Measurements from ENCODE around the gene GAR1.
"Not testable (repeated sequence)": the region's sequence is repeated elsewhere in the genome, so short reads cannot be mapped to it uniquely, and the experiment has no call there.

Gene GAR1

DNA sequence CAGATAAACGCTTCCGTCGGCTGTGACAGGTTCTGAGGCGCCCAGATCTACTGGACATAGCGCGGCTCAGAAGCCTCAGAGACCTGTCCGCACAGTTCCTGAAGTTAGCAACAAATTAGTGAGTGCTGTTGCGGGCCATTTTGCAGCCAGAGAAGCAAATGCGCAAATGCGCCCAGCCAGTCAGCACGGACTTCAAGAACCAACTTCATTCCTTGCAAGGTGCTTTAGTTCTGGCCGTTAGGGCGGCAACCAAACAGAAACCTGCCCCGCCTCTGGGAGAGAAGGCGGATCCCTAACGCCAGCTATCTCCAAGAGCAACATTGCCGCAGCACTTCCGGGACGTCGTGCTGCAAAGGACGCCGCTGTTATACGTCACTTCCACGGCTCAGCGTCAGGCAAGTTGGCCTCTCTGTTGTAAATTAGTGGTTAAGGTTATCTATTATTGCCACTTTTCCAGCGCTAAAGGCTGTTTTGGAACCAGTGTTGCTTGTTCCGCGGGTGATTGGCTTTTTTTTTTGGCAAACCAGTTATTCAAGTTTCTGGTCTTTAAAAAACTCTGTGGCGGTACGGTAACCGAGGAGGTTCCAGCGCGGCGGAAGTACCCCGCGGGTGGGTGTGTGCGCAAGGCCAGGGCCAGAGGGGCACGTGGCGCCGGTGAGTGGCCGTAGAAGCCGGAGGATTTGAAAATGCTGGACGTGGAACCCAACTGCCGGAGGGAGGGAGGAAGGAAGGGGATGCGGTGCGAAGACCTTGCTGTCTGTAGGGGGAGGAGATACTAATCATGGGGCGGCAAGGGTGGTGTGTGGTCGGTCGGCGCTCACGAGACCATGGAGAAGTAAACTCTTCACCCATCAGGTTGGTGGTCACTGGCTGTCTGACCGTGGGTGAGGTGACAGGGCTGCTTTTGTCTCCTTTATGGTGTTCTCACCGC lies at the start of gene GAR1:
GAR1 (plus strand) TSS at position 612 of the 931 bp plus-strand sequence. CDS start 403 bp downstream, outside the sequence.
- peak; percentile 76 for DNase-seq (ENCODE audit: low read depth)

DNA sequence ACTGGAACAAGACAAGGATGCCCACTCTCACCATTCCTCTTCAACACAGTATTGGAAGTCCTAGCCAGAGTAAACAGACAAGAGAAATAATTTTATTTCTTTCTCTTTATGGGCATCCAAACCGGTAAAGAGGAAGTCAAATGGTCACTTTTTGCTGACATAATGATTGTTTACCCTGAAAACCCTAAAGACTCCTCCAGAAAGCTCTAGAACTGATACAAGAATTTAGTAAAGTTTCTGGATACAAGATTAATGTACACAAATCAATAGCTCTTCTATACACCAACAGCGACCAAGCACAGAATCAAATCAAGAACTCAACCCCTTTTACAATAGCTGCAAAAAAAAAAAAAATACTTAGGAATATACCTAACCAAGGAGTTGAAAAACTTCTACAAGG lies 33.5 kb upstream of the GAR1 start:
- not testable (repeated sequence) for DNase-seq (ENCODE audit: low read depth)

DNA sequence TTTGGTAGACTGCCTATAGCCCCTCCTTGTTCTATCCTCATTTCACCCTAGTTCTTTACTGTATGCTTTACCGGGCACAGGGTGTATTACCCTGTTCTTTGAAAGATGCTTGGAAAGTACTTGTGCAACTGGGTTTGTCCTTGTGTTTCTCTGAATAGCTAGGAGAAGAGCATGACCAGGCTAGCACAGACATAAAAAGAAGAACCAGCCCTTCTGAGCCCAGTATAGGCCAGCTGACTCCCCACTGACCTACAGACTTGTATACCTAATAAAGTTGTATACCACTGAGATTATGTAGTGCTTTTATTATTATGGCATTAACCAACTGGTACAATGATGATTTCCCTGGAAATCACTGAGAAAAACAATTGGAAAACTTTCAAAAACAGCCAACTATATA lies 28.7 kb upstream of the GAR1 start:
- no peak for DNase-seq (ENCODE audit: low read depth)

DNA sequence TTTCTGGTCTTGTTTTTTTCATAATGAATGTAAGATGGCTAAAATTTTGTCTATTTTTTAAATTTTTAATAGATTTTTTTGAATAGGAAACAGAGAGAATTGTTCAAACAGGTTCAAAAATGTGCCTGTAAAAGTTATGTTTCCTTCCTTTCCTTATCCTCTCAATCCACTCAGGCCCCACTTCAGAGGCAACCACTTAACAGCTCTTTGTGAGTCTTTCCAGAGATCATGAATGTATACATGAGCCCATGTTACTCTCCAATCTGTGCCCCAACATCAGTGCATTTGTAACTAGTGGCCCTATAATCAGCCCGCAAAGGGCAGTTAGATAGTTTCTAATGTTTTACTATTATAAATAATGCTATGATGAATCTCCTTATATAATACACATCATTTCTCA lies 27.8 kb upstream of the GAR1 start:
- DNase-seq (ENCODE audit: low read depth), result no peak

DNA sequence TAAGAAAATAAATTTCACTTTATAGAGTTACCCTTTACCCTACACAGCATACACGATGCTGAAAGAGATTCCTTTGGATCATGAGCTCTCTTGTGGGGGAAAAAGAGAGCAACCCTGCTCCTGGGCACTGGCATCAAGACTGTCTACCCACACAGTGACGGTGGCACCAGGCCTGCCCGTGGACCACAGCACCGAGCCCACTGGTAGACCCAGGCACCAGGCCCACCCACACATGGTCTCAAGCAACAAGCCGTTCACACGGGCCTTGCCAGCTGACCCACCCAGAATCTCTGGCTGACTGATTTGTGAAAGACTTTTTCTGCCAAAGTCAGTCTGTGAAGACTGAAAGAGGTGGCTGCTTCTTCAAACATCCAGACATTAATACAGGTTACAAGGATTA lies 20.5 kb upstream of the GAR1 start:
- no peak for DNase-seq (ENCODE audit: low read depth)

DNA sequence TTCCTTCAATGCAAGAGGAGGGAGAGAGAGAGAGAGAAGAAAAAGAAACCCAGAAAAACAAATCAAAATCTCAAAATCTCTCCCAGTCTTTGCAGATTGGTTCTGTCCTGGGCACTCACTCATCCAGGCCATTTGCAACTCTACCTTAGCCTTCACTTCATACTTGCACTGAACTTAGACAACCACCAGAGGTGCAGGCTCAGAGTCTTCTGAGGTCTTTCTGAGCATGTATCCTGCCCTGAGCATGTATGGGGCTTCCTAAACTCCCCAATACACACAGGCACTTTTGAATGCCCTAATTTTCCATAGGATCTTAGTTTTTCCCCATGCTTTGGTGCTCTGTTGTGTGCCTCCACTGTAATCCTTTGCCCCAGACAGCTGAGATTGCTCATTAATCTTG lies 16.7 kb upstream of the GAR1 start:
- DNase-seq (ENCODE audit: low read depth), result no peak

DNA sequence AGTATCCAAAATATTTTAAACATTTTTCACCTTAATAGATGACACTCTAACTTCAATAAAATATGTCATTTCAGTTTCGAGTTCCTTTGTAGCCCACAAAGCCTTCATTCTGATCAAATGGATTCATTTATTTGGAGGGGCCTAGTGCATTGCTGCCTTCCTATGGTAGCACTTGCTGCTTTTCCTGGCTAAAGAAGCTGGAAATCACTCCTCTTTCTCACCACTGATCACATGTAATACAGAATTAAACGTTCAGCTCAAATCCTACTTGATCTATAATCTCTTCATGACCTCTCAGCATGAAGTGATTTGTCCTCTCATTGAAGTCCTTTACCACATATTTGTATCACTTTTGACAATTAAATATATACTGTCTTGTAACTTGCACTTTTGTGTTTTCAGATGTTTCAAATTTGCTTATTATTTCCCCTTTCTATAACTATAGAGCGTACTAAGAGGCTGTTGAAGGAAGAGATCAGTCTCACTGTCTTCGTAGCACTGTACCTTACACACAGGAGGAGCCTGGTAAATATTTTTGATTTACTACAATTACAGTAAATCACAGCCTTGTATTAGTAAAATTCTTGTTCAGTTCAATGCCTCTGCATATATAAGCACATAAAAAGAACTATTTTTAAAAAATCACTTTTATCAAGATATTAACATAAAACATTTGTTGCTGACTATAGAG lies 14.3 kb upstream of the GAR1 start:
- no peak for DNase-seq (ENCODE audit: low read depth)

DNA sequence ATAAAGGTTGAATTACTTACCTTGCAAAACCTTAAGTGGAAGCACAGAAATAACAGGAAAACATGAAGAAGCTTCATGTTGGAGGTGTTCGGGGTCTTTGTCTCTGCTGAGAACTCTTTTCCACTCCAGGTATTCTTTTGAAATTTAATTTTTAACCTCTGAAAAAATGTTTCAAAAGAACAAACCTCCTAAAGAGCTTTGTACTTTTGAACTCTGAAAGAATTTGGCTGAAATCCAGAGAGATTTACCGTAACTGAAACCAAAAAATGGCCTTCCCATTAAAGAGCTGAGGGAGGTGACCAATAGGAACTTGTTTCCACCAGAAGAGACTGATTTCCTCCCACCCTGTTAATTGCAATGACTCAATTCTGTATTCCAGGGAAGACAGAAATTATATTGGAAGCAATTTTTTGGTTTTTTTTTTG lies 13.7 kb upstream of the GAR1 start, which contains the start of gene CFI:
CFI (minus strand) TSS at position 105 of the 425 bp plus-strand sequence; CDS start at position 77, 28 bp downstream.
- no peak for DNase-seq (ENCODE audit: low read depth)

DNA sequence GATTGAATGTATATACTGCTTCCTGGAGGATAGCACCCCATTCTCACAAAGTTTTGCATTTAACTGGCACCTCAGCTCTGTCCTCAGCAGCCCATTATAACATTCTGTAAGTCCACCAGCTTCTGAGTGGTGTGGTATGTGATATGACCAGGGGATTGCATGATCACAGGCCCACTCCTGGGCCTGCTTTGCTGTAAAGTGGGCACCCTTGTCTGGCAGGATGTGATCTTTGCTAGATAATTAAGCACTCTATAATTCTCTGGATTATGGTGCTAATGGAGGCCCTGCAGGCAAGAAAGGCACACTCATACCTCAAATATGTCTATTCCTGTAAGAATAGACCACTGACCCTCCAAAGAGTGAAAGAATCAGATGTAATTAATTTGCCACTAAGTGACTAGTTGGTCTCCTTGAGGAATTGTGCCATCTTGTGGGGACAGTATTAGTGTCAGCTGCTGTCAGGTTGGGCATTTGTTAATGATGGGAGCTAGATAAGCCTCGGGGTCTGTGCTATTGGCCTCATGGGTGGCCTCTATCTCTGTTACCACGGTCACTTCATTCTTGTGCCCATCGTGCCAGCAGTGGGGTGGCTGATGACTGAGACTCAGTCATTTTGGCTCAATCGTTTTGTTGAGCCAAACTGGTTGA lies 11.5 kb upstream of the GAR1 start:
- DNase-seq (ENCODE audit: low read depth), result no peak

DNA sequence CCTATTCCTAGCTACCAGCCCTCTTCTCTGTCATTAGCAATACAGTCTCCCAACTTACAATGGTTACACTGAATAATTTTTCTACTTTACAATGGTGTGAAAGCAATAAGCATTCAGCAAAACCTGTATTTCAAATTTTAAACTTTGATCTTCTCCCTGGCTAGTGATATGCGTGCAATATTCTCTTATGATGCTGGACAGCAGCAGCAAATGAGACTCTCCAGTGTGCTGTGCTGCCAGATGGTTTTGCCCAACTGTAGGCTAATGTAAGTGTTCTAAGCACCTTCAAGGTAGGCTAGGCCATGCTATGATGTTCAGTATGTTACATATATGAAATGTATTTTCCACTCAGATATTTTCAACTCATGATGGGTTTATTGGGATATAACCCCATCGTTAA lies 5.9 kb upstream of the GAR1 start:
- no peak for DNase-seq (ENCODE audit: low read depth)

DNA sequence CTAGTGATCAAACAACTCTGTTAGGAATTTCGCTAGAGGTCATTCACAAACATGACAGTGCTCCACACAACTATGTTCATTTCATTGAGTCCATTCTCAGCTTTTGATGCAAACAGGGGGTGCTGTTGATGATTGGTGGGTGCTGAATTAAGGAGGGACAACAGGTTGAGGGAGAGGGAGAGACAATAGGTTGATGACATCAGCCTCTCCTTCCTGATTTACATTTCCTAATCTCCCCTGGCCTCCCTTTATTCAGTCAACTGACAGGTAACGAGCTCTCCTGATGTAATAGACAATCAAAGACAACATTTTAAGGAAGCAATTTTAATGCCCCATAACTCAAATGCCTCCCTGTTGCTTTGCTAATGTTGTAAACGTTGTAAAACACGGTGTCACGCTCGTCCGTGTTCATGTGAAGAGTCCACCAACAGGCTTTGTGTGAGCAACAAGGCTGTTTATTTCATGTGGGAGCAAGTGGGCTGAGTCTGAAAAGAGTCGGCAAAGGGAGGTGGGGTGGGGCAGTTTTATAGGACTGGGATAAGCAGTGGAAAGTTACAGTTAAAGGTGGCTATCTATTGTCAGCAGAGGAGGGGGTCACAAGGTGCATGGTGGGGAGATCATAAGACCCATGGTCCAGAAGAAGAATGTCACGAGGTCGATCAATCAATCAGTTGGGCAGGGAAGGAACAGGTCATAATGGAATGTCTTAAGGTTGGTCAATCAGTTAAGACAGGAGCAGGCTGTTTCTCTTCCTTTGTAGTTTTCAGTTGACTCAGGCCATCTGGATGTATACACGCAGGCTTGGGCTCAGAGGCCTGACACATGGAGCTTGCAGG lies 4.8 kb upstream of the GAR1 start:
- no peak for DNase-seq (ENCODE audit: low read depth)

DNA sequence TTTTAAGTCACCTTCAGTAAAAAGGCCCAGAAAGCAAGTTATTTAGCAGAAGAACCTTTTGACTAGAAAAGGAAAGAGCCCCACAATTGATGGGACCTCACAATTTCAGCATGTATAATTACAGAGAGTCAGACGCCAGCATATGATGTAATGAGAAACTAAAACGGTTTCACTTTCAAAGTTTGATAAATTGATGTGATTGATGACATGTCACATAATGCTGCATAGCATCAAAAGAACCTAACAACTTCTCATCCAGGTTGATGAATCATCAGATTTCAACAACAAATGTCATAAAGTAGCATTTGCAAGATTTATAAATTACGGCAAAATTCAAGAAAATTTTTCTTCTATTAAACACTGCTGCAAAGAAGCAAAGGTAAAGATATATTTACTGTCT lies 3.9 kb upstream of the GAR1 start:
- DNase-seq (ENCODE audit: low read depth), result no peak

DNA sequence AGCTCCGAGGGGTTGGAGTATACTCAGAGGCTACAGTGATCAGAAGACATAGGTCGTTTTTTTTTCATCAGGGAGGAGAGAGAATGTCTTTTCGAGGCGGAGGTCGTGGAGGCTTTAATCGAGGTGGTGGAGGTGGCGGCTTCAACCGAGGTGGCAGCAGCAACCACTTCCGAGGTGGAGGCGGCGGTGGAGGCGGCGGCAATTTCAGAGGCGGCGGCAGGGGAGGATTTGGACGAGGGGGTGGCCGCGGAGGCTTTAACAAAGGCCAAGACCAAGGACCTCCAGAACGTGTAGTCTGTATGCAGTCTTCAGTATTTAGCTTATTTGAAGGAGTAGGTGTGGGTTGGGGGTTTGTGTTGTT lies 500 bp downstream of the GAR1 start:
- DNase-seq (ENCODE audit: low read depth), result no peak

DNA sequence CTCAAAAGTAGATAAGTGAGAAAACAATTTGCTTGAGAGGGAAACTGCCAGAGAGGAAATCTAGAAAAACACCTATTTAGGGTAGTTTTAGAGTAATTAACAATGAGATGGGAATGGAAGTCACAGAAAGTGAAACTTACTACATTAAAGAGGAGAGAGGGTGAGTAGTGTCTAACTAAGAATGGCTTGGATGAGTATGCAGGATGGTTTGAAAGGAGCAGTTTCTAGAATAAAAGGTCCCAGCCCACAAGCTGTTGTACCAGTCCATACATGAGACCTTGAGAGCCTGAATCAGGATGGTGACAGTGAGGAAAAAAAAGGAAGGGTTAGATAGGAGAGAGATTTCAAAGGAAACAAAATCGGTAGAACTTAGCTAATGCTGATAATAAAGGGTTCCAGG lies 1.3 kb downstream of the GAR1 start:
- DNase-seq (ENCODE audit: low read depth), result no peak

DNA sequence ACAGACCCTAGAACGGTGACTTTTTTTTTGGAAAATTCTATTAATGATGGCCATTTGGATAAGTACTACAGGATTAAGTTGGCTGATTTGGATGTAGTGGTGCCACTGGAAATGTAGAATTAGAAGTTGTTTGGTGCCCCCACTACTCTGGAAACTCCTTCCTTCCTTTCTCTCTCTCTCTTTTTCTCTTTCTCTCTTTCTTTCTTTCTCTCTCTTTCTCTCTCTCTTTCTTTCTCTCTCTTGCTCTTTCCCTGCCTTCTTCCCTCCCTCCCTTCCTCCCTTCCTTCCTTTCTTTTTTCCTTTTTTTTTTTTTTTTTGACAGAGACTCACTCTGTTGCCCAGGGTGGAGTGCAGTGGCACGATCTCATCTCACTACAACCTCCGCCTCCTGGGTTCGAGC lies 2.7 kb downstream of the GAR1 start:
- no peak for DNase-seq (ENCODE audit: low read depth)

DNA sequence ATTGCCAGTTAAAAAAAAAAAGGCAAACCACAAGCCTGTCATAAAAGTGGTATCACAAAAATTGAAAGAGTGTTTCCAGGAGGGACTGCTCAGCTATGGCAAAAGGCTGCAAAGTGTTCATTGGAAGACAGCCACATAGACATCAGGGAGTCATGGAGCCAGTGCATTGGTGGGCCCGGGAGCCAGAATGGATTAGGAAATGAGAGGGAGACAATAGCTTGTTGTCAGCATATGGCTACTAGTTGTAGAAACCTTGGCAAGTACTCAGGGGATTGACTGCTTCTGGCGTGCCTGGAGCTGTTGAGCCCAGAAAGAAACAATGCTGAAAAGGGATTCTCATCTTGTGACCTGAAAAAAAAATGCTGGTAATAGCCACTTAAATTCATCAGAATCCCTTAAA lies 5.0 kb downstream of the GAR1 start:
- DNase-seq (ENCODE audit: low read depth), result no peak

DNA sequence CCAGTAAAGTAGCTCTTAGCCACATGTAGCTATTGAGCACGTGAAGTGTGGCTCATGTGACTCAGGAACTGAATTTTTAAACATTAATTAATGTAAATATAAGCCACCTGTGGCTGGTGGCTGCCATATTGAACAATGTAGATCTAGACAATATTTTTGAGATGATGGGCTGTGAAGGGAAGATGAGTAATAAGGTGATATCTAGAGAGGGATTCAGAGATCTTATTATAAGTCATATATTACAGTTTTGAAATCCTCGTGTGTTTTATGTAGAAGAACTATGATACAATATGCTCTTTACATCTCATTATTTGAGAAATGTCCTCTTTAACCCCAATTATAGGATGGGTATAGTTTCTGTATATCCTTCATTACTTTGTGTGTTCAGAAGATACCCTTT lies 5.6 kb downstream of the GAR1 start:
- DNase-seq (ENCODE audit: low read depth), result no peak

DNA sequence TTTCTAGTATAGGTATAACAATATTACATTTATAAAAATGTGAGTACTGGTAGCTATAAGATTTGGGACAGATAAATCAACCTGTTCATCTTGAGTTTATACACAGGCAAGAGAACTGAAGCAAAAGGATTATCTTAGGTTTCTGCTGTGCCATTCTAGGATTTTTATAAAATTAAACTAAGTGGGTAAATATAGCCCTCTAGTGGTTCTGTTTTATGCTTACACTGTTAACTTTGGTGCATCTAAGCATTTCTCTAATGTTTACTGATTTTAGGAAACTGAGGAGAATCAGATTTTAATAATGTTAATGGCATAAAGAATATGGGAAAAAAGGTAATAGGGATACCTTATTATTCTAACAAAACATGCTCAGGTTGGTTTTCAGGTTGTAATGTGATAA lies 11.2 kb downstream of the GAR1 start:
- no peak for DNase-seq (ENCODE audit: low read depth)

DNA sequence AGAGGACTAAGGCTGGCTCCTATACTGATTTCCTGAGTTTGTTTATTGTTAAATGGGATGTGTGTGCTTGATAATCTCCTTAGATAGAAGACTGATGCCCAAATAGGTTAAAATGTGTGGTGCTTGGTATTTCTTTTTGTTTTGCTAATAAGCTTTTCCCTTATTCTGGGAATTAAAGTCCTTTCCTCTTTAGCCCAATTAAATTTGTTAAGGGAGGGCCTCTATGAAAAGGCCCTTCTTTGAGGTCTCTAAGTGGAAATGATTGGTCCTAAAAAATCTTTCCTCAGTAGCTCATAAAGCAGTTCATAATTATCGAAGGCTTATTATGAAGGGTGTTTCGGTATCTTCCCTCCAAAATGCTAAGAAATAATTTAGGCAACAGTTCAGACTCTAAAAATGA lies 12.1 kb downstream of the GAR1 start, which contains the start of gene RRH:
RRH (plus strand) TSS at position 301 of the 400 bp plus-strand sequence; CDS start at position 357, 56 bp downstream.
- no peak for DNase-seq (ENCODE audit: low read depth)

DNA sequence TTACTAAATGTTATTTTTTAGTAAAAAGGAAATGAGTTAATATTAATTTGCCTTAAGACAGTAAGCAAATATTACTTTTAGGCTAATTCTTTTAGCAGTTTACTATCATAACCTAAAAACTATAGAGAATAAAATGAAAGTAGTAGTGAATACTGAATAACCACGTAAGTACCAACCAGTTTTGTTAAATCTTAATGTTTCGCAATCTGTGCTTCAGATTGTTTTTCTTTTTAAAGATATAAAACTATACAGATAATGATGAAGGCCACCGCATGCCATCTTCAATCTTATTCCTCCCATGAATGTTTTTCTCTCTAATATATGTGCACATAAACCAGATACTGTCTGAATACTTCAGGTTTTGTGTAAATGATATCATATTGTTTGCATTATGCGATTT lies 18.2 kb downstream of the GAR1 start:
- no peak for DNase-seq (ENCODE audit: low read depth)

DNA sequence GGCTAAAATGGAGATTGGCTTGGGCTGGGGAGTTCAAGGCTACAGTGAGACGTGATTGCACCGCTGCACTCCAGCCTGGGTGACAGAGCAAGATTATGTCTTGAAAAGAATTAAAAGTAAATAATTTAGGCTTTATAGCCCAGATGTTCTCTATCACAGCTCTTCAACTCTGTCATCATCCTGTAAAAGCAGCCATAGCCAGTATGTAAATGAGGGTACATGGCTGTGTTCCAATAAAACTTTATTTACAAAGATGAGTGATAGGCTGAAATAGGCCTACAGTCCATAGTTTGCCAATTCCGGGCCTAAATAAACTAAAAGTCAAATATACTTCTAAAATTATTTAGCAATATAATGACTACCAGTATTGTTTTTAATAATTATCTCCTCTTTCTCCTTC lies 21.4 kb downstream of the GAR1 start:
- no peak for DNase-seq (ENCODE audit: low read depth)
